MG63 (cell line): ENCODE data around the gene PJA1. TPM values are rescaled to one million over a fixed set of nuclear protein-coding genes. Genes with fewer than 3 reads are reported as not detected.

ENCODE experiments used
- DNase-seq: peaks from one replicate; pipeline ENCODE4 v3.0.0-alpha.2; 2020
- H3K27me3 ChIP-seq: fragments of 250-450 bp; sonication (Bioruptor Pico); 2 replicates; pipeline ENCODE4 v1.5.1; 2020; ENCODE audit warnings: mild to moderate bottlenecking, moderate library complexity
- H3K36me3 ChIP-seq: fragments of 250-450 bp; sonication (Bioruptor Pico); 2 replicates; pipeline ENCODE4 v1.5.1; 2020; ENCODE audit warnings: mild to moderate bottlenecking, moderate library complexity
- H3K4me3 ChIP-seq: fragments of 250-450 bp; sonication (Bioruptor Pico); 2 replicates; pipeline ENCODE4 v1.5.1; 2020; ENCODE audit warnings: mild to moderate bottlenecking, moderate library complexity
- H3K9me3 ChIP-seq: fragments of 250-450 bp; sonication (Bioruptor Pico); 2 replicates; pipeline ENCODE4 v1.5.1; 2020; ENCODE audit warnings: mild to moderate bottlenecking, moderate library complexity
- total RNA-seq: library from RNA; depleted of rRNA; stranded (reverse); fragments of >200 nt; shearing (Covaris generic); gene quantifications from 2 replicates; pipeline ENCODE4 v1.2.3, GENCODE V29; 2014; ENCODE audit warnings: low replicate concordance

PJA1 gene
- total RNA-seq, 1 experiment from 2014 or later = 25.3 TPM

- Histone ChIP-seq H3K4me3 (no peak overlapping the region), H3K27me3 (no peaks in the 10 kb centered on the region)
- DNase-seq = no peak
Observed at GRCh38 chrX:69151866-69152284, 13.4 kb downstream of the PJA1 start.

GRCh38 chrX:69150281-69150960, 14.8 kb downstream of the PJA1 start:
- no peak for DNase-seq
- H3K36me3 ChIP-seq = no peaks in the 10 kb centered on the region

More at GRCh38 chrX:69151866-69152284, 13.4 kb downstream of the PJA1 start:
- Histone ChIP-seq H3K9me3 (no peaks in the 10 kb centered on the region), H3K36me3 (no peaks in the 10 kb centered on the region)

GRCh38 chrX:69149466-69150280, 15.6 kb downstream of the PJA1 start:
- H3K27me3 ChIP-seq = no peaks in the 10 kb centered on the region
- H3K4me3 ChIP-seq = no peak overlapping the region
- DNase-seq = no peak
- no peaks in the 10 kb centered on the region for H3K36me3 ChIP-seq
- no peaks in the 10 kb centered on the region for H3K9me3 ChIP-seq

More at GRCh38 chrX:69150281-69150960, 14.8 kb downstream of the PJA1 start:
- H3K9me3 ChIP-seq = no peaks in the 10 kb centered on the region
- no peak overlapping the region for H3K4me3 ChIP-seq
- no peaks in the 10 kb centered on the region for H3K27me3 ChIP-seq

GRCh38 chrX:69148946-69149345, 16.3 kb downstream of the PJA1 start:
- no peak for DNase-seq
- Histone ChIP-seq H3K27me3 (no peaks in the 10 kb centered on the region), H3K9me3 (no peaks in the 10 kb centered on the region), H3K4me3 (no peak overlapping the region), H3K36me3 (no peaks in the 10 kb centered on the region)

GRCh38 chrX:69146739-69147138, 18.5 kb downstream of the PJA1 start:
- no peaks in the 10 kb centered on the region for H3K9me3 ChIP-seq
- H3K36me3 ChIP-seq = no peaks in the 10 kb centered on the region
- H3K27me3 ChIP-seq = no peaks in the 10 kb centered on the region
- no peak for DNase-seq
- H3K4me3 ChIP-seq = no peak overlapping the region

GRCh38 chrX:69145714-69146113, 19.5 kb downstream of the PJA1 start:
- no peak for DNase-seq
- no peaks in the 10 kb centered on the region for H3K9me3 ChIP-seq
- H3K27me3 ChIP-seq = no peaks in the 10 kb centered on the region
- no peaks in the 10 kb centered on the region for H3K36me3 ChIP-seq
- no peak overlapping the region for H3K4me3 ChIP-seq

DNA sequence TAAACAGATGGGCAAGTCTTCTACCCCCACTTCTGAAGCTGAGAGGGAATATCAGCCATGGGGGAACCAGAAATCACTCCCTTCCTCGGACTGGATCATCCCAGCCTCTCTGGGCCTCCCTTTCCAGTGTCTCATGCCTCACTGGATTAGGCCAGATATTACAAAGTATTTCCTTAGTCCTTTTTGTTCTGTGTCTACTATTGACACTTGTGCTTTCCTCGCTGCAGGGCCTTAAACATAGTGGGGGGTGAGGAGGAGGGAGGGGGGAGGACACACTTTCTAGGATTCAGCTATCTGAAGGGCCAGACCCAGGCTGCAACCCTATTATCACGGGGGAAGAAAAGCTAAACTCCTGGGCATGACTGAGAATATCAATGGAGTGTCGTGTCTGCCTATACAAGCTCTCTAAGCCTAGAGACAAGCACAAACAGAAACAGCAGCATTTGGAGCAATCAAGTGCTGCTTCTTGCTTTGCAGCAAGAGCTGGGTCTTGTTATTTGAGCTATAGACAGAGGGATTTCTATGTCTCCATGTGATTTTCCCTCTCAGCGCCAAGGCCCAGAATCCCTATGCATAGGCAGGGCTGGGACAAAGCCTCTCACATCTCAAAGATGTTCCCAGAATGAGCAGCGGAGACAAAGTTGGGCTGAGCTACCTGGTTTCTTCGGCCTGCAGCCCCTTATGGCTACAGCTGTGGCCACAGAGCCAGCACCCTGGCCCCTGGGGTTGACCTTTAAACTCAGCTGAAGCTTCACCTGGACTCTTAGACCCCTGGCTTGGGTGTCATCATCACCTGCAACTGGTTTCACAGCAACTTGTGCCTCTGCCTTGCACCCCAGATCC, 20.2 kb downstream of the PJA1 start:
- Histone ChIP-seq H3K9me3 (no peaks in the 10 kb centered on the region), H3K36me3 (no peaks in the 10 kb centered on the region), H3K4me3 (no peak overlapping the region), H3K27me3 (no peaks in the 10 kb centered on the region)
- DNase-seq = no peak

DNA sequence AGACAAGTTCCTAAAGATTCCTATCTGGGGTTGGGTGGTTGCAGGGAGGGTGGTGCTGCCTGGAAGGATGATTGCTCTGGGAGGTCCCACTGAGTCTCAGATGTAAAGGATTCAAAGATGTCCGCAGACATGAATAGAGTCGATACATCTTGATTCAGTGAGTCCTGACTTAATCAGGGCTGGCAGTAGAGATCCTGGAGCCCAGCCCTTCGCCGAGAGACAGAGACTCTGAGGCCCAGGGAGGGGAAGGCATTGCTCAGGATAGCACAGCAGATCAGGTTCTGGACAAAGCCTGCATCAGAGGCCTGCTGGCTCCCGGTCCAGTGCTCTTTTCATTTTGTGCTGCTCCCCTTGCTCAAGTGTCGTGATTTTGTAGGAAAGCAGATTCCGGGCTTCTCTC, 21.7 kb downstream of the PJA1 start:
- H3K9me3 ChIP-seq = no peaks in the 10 kb centered on the region
- DNase-seq = no peak

DNA sequence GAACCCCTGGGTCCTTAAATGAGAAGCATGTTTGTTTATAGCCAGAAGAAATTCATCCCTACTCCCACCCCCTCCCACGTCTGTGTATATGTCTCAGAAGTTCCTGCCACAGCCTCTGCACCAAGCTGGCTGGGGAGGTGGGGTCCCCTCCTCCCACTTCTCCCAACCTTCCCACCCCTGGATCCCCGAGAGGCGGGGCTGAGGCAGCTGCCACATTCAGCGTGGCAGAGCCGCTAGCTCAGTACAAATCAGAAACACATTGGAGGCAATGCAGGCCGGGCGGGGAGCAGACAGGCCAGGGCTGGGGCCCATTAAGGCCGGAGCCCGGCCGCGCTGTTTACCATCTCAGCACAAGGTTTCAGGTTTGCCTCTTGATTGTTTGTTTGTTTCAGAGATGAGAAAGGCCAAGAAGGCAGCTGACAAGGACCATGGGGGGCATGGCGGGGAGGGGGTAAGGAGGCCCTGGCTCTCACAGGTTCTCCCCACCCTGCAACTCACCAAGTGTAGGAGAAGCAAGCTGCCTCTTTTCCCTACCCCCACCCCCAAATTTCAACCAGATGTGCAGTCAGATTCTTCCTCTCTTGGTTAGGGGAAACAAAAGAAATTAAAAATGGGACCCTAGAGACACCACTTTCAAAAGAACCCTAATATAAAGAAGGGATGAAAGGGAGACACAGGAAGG, 22.3 kb downstream of the PJA1 start:
- H3K9me3 ChIP-seq = no peaks in the 10 kb centered on the region
- no peaks in the 10 kb centered on the region for H3K27me3 ChIP-seq
- H3K36me3 ChIP-seq = no peaks in the 10 kb centered on the region
- no peak for DNase-seq
- no peak overlapping the region for H3K4me3 ChIP-seq

More for the DNA sequence above, 21.7 kb downstream of the PJA1 start:
- Histone ChIP-seq H3K27me3 (no peaks in the 10 kb centered on the region), H3K36me3 (no peaks in the 10 kb centered on the region), H3K4me3 (no peak overlapping the region)

GRCh38 chrX:69140837-69141236, 24.4 kb downstream of the PJA1 start:
- DNase-seq = no peak
- H3K9me3 ChIP-seq = no peaks in the 10 kb centered on the region
- H3K36me3 ChIP-seq = no peaks in the 10 kb centered on the region
- no peaks in the 10 kb centered on the region for H3K27me3 ChIP-seq
- no peak overlapping the region for H3K4me3 ChIP-seq

DNA sequence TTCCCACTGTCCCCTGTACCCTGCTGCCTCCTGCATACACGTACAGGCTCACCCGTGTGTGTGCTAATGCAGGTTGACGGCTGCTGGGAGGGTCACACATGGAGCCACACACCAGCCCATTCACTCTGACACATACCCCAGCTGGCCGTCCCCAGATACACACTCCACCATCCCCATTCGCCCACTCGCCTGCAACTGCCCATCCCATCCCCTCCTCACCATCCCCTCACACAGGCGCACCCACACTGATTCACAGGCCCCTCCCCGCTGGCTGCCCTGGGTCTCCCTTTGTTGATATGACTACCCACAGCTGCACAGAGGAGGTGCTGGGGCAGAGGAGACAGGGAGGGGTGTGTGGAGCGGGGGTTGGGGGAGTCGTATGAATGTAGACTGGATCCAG, 25.7 kb downstream of the PJA1 start:
- Histone ChIP-seq H3K4me3 (no peak overlapping the region), H3K9me3 (no peaks in the 10 kb centered on the region), H3K36me3 (no peaks in the 10 kb centered on the region), H3K27me3 (no peaks in the 10 kb centered on the region)
- DNase-seq = no peak

- no peak for DNase-seq
- no peaks in the 10 kb centered on the region for H3K9me3 ChIP-seq
- no peaks in the 10 kb centered on the region for H3K36me3 ChIP-seq
Observed at GRCh38 chrX:69138512-69138911, 26.7 kb downstream of the PJA1 start.

GRCh38 chrX:69138118-69138390, 27.2 kb downstream of the PJA1 start:
- Histone ChIP-seq H3K4me3 (no peak overlapping the region), H3K27me3 (no peaks in the 10 kb centered on the region), H3K36me3 (no peaks in the 10 kb centered on the region), H3K9me3 (no peaks in the 10 kb centered on the region)
- no peak for DNase-seq

More at GRCh38 chrX:69138512-69138911, 26.7 kb downstream of the PJA1 start:
- no peaks in the 10 kb centered on the region for H3K27me3 ChIP-seq
- H3K4me3 ChIP-seq = no peak overlapping the region

GRCh38 chrX:69137371-69138117, 27.7 kb downstream of the PJA1 start:
- DNase-seq = no peak
- Histone ChIP-seq H3K9me3 (no peaks in the 10 kb centered on the region), H3K27me3 (no peaks in the 10 kb centered on the region), H3K4me3 (no peak overlapping the region), H3K36me3 (no peaks in the 10 kb centered on the region)

DNA sequence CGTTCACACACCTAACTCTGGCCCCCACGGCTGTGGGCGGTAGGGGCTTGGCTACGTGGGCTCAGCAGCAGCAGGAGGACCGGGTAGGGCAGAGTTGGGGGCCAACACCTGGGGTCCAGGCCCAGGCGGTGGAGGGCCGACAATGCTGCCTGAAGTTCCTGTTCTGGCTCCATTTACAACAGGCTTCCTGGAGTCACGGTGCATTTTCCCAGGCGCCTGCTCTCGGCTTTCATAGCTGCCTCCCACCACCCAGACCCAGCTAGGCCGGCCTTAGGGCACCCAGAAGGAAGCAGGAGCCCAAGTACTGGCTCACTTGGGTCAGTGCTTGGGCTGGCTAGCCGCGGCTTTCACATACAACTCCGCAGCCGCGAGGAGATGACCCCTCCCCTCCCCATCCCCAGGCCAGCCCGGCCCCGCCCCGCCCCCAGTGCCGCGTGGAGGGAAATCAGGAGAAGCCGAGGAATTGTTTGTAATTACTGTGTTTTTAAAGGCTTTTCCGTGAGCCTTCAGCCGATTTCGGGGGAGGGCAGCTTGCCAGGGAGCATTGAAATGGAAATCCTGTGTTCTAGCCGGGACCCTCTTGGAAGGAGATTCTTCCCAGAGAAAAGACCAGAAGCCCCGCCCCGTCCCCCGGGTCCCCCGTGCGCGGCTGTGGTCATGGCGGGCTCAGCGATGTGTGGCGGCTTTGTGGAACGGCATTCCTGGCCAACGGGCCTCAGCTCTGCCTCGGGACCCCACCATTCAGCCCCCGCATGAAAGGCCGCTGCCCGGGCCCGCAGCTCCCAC, 28.5 kb downstream of the PJA1 start:
- DNase-seq = no peak
- H3K4me3 ChIP-seq = no peak overlapping the region
- no peaks in the 10 kb centered on the region for H3K27me3 ChIP-seq
- no peaks in the 10 kb centered on the region for H3K9me3 ChIP-seq
- H3K36me3 ChIP-seq = no peaks in the 10 kb centered on the region
